ENCODE results near the gene UNC13C.

DNA sequence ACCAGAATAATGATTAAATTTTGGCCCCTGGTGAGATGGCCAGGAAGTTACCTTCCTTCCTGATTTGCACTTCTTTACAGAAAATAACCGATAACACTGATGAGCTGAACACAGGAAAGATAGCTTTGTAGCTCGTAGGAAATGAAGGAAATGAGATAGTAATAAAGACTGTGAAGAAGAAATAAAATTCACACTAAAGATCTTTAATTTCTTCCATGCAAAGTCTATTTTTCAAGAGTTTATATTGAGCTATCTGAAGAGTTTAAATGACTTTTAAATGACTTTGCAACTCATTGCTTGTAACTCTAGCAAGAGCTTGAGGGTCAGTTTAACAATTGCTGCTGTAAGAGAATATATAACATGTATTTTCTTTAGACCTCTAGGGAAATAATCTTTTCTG, 543.0 kb downstream of the UNC13C start:
- TF ChIP-seq REST (IDR thresholded peaks at IDR 0.05; ENCODE audit: low read depth) (no peak), TAF1 (IDR thresholded peaks at IDR 0.05; ENCODE audit: low read depth) (no peak), EP300 (IDR thresholded peaks at IDR 0.05; ENCODE audit: borderline replicate concordance) (no peak), RAD21 (IDR thresholded peaks at IDR 0.05; ENCODE audit: low read depth) (no peak), MAX (IDR thresholded peaks at IDR 0.05) (no peak), TEAD4 (IDR thresholded peaks at IDR 0.05) (no peak), ZBTB7A (IDR thresholded peaks at IDR 0.05; ENCODE audit: low read depth) (no peak), CREB1 (IDR thresholded peaks at IDR 0.05; ENCODE audit: low read depth) (no peak)

All from Ishikawa (cell line).